ENCODE measurements around the gene S100A5.

S100A5 gene

DNA sequence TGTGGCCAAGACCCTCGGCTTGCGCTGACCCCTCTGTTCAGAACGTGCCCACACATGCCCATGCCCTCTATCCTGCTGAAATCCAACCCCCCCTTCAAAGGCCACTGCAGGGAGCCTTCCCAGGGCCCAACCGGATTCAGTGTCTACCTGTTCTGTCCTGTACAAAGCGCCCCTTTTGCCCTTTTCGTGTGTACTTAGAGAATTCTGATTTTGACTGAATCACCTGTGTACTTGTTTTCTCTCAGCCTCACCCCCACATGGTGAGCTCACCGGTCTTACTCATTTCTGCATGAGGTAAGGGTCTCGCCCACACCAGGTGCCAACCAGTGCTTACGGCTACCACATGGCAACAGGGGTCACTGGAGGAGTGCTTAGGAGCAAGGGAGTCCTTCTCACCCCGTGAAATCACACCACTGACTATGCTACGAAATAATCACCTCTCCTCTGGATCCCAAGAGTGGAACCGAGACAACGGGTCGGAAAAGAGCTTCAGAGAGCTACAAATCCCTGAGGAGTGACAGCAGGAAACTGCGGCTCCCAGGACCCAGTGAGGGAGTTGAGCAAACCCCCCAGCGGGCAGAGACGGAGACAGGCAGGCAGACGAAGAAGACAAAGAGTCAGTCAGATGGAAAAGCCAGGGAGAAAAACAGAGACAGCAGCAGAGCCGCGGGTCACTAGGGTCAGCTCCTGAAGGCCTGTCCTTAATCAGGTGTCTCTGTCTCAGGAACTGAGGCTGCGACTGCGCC lies 27.1 kb upstream of the S100A5 start:
- DNase-seq (ENCODE audit: low spot score) (peak; percentile 94), ATAC-seq (ENCODE audit: low read depth) (peak; percentile 40)
- Histone ChIP-seq H3K4me3 (ENCODE audit: severe bottlenecking) (no peak overlapping the region), H3K27ac (ENCODE audit: poor library complexity, severe bottlenecking) (peak overlapping the region; percentile 100), H3K4me1 (ENCODE audit: insufficient read depth, poor library complexity, severe bottlenecking) (peaks cover 33% of the 10 kb centered on the region), H3K36me3 (ENCODE audit: low read depth) (peaks cover 25% of the 10 kb centered on the region), H3K27me3 (ENCODE audit: insufficient read depth, poor library complexity, severe bottlenecking) (no peaks in the 10 kb centered on the region), H3K9me3 (ENCODE audit: severe bottlenecking) (no peaks in the 10 kb centered on the region)
- TF ChIP-seq, protein P1, sequence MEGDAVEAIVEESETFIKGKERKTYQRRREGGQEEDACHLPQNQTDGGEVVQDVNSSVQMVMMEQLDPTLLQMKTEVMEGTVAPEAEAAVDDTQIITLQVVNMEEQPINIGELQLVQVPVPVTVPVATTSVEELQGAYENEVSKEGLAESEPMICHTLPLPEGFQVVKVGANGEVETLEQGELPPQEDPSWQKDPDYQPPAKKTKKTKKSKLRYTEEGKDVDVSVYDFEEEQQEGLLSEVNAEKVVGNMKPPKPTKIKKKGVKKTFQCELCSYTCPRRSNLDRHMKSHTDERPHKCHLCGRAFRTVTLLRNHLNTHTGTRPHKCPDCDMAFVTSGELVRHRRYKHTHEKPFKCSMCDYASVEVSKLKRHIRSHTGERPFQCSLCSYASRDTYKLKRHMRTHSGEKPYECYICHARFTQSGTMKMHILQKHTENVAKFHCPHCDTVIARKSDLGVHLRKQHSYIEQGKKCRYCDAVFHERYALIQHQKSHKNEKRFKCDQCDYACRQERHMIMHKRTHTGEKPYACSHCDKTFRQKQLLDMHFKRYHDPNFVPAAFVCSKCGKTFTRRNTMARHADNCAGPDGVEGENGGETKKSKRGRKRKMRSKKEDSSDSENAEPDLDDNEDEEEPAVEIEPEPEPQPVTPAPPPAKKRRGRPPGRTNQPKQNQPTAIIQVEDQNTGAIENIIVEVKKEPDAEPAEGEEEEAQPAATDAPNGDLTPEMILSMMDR (IDR thresholded peaks at IDR 0.05; ENCODE audit: poor library complexity, severe bottlenecking): no peak

DNA sequence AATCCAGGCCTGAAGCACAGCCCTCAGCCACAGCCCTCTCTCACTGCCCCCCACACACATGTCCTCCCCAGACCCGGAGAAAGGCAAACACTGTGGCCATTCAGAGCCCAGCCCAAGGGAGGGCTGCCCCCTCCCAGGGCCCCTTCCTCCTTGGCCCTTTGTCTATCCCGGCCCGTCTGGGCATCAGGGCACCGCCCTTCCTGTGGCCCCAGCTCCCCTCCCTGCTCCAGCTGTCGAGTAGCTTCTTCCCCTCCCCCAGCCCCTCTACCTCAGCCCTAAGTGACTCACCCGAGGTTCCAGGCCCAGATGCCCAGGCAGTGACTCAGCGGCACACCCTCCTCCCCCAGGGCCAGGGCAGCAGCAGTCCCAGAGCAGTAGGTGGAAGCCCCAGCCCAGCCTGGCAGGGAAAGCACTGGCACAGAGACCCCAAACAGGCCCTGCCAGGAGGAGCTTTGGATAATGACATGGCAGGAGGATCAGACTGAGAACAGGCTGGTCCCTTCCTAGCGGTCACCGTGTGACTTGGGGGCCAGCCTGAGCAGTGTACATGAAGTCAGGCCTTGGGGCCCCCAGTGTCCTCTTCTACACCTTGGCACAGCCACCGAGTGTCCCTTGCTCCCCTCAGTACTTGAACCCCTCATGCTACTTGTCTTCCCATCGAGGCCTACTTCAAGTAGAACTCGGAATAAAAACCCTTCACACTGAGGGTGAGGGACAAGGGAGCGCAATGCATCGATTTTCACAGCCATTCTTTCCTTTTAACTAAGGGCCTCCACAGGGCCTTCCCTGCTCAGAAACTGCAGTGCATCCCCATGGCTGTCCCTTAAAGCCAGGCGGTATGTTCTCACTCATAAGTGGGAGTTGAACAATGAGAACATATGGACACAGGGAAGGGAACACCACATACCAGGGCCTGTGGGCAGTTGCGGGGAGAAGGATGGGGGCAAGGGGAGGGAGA lies 26.0 kb upstream of the S100A5 start:
- TF ChIP-seq, protein P1 (IDR thresholded peaks at IDR 0.05; ENCODE audit: poor library complexity, severe bottlenecking): no peak
- peaks cover 36% of the 10 kb centered on the region for H3K36me3 ChIP-seq (ENCODE audit: low read depth)
- peak; percentile 99 for DNase-seq (ENCODE audit: low spot score)
- ATAC-seq (ENCODE audit: low read depth): peak; percentile 60
- H3K4me3 ChIP-seq (ENCODE audit: severe bottlenecking): no peak overlapping the region
- peaks cover 27% of the 10 kb centered on the region for H3K4me1 ChIP-seq (ENCODE audit: insufficient read depth, poor library complexity, severe bottlenecking)
- no peaks in the 10 kb centered on the region for H3K9me3 ChIP-seq (ENCODE audit: severe bottlenecking)
- H3K27me3 ChIP-seq (ENCODE audit: insufficient read depth, poor library complexity, severe bottlenecking): no peaks in the 10 kb centered on the region
- peak overlapping the region; percentile 100 for H3K27ac ChIP-seq (ENCODE audit: poor library complexity, severe bottlenecking)

DNA sequence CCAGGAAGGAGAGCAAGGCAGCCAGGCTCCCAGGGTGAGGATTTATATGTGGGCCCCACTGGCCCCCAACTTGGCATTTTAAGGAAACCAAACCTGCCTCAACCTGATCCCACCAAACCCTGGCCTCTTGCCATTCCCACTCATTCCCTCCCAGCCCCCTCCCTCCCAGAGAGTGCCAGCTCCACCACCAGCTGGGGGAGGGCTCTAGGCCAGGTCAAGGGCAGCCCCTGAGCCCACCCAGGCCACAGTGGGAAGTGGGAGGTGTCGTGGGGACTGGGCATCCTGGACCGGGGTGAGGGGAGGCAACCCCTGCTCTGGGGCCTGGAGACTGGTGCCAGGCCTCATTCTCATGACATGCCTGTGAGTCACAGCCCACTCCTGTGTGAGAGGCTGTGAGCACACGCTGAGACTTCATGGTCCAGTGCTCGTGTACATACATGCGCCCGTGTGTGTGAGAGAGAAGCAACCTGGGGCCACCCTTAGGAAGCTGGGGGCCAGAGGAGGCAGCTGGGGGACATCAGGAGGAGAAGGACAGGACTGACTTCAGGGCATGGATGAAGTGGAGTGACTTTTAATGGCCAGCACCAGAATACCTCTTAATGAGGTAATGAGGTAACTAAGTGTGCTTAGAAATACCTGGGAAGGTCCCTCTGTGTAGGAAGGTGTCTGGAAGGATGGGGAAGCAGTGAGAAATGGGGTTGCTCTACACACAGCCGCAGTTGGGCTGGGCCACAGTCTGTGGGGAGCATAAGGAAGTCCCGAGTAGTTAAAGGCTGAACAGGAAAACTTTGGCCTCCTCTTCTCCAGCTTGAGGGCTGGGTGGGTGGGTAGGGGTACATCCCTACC lies 25.0 kb upstream of the S100A5 start, which contains the start of gene S100A2:
TSS of gene S100A2 (minus strand) at position 316 of the 846 bp plus-strand sequence. CDS start 1,967 bp downstream, outside the sequence.
- no peaks in the 10 kb centered on the region for H3K27me3 ChIP-seq (ENCODE audit: insufficient read depth, poor library complexity, severe bottlenecking)
- TF ChIP-seq, protein P1 (IDR thresholded peaks at IDR 0.05; ENCODE audit: poor library complexity, severe bottlenecking): no peak
- peaks cover 27% of the 10 kb centered on the region for H3K4me1 ChIP-seq (ENCODE audit: insufficient read depth, poor library complexity, severe bottlenecking)
- no peaks in the 10 kb centered on the region for H3K9me3 ChIP-seq (ENCODE audit: severe bottlenecking)
- ATAC-seq (ENCODE audit: low read depth) (peak; percentile 54), DNase-seq (ENCODE audit: low spot score) (peak; percentile 93)
- peaks cover 45% of the 10 kb centered on the region for H3K36me3 ChIP-seq (ENCODE audit: low read depth)
- H3K4me3 ChIP-seq (ENCODE audit: severe bottlenecking): peak within 1 kb of the TSS; percentile 54
- H3K27ac ChIP-seq (ENCODE audit: poor library complexity, severe bottlenecking): peak within 1 kb of the TSS; percentile 100

DNA sequence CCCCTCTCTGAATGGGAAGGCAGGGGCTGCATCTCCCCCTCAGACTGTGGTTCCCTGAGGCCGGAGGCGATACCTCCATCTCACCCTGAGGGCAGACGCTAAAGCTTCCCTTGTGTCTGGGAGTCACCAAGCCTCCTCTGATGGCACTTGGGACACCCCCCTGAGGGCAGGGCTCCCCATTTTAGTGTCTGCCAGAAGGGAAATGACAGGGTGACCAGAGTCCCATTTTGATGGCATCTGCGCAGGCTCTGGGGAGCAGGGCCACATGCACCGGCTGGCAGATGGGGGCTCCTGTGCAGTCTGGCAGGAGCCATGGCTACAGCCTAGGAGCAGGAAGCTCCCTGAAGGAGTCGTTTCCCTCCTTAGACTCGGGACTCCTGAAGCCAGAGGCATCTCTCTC lies 23.3 kb upstream of the S100A5 start:
- Histone ChIP-seq H3K36me3 (ENCODE audit: low read depth) (peaks cover 61% of the 10 kb centered on the region), H3K27ac (ENCODE audit: poor library complexity, severe bottlenecking) (peak overlapping the region; percentile 100), H3K27me3 (ENCODE audit: insufficient read depth, poor library complexity, severe bottlenecking) (no peaks in the 10 kb centered on the region), H3K4me3 (ENCODE audit: severe bottlenecking) (peak overlapping the region; percentile 54), H3K9me3 (ENCODE audit: severe bottlenecking) (no peaks in the 10 kb centered on the region), H3K4me1 (ENCODE audit: insufficient read depth, poor library complexity, severe bottlenecking) (peaks cover 26% of the 10 kb centered on the region)
- TF ChIP-seq, protein P1 (IDR thresholded peaks at IDR 0.05; ENCODE audit: poor library complexity, severe bottlenecking): no peak
- ATAC-seq (ENCODE audit: low read depth): no peak
- DNase-seq (ENCODE audit: low spot score): peak; percentile 31

All from RWPE2 (cell line).